ENCODE data around the gene COMMD3.

Gene COMMD3

GRCh38 chr10:22366771-22367170 lies 50.6 kb downstream of the COMMD3 start:
- no peak for DNase-seq (ENCODE audit: low spot score)

DNA sequence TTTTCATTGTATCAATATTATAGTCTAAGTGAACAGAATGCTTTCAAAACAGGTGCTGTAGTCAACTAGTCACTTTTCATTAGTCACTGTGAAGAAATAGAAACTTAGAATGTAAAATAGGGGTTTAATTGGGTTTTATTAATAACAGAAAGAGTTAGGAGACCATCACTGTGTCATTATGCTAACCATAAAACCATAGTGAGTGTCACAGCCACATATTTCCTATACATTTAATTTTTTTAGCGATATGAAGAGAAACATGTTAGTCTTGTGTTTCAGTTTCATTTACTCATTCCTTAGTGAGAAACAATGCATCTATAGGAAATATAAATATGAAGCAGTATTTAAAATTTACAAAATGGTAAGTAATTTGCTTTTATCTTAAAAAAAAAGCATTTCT lies 51.3 kb downstream of the COMMD3 start:
- DNase-seq (ENCODE audit: low spot score): no peak

DNA sequence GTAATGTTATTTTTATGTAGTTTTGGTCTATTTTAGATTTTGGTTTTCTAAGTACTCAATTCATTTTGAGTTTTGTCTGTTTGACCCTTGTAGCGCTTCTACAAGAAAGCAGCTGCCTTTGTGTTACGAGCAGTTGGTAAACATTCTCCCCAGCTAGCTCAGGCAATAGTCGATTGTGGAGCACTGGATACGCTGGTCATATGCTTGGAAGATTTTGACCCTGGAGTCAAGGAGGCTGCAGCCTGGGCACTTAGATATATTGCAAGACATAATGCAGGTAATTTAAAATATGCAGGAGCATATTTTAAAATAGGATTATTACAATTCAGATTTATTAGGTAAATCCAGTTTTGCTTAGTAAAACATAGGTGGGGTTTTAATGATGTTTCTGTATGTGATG lies 52.2 kb downstream of the COMMD3 start:
- no peak for DNase-seq (ENCODE audit: low spot score)

GRCh38 chr10:22368981-22369380 lies 52.8 kb downstream of the COMMD3 start:
- no peak for DNase-seq (ENCODE audit: low spot score)

DNA sequence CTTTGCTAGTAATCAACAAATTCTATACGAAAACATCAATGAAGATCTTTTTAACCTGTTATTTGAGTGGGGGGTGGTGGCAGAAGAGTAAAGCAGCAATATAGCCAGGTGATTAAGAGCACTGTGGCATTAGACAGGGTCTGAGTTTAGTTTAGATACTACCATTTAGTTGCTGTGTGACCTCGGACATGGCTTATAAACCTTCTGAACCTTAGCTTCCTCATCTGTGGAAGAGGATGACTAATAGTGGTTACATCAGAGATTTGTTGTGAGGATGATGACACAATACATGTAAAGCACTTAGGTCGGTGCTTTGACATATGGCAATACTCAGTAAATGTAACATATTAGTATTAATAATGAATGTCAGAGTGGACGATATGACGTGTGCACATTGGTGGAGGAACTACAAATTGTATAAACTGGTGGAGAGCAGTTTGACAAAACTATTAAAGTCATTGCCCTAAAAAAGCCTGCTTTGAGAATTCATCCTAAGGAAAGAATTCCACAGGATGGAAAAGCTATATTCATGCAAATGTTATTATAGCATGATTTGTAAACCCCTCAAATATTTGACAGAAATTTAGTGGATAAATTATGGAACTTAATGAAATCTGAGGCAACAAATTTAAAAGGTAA lies 53.4 kb downstream of the COMMD3 start:
- DNase-seq (ENCODE audit: low spot score): peak; percentile 53
